GM18861 (cell line): ENCODE measurements around the gene C20orf96.

Experiments
- ATAC-seq: cut with Tn5 transposase; IDR thresholded peaks from one replicate; pipeline ENCODE4 v1.9.1; 2021; ENCODE audit not compliant: unreplicated experiment

The C20orf96 gene

DNA sequence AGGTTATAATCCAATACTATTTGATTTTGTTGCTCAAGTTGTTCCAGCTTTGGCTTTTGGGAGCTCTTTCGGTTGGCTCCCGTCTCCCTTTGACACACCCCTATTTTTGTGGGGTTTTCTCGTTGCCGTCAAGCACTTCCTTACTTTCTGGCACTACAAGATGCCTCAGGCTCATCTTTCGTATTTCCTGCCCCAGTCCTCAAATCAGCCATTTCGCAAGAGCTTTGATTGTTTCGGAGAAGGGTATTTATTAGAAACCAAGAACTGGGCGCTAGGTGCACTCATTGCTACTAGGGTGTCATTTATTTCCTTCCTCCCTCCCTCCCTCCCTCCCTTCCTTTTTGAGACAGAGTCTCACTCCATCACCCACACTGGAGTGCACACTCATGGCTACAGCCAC is 21.5 kb upstream of the C20orf96 start:
- ATAC-seq: no peak

DNA sequence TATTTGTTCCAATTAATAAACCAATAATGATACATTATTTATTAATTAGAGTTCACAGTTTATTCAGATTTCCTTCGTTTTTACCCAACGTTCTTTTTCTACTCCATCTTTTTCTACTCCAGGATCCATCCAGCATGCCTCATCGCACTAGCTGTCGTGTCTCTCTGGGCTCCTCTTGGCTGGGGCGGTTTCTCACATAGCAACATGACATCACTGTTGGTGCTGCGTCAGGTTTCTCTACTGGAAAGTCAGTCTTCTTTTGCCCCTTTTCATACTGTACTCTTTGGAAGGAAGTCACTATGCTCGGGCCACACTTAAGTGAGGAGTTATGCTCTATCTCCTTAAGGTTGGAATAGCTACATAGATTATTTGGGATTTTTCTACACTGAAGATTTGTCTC is 21.1 kb upstream of the C20orf96 start:
- no peak for ATAC-seq

DNA sequence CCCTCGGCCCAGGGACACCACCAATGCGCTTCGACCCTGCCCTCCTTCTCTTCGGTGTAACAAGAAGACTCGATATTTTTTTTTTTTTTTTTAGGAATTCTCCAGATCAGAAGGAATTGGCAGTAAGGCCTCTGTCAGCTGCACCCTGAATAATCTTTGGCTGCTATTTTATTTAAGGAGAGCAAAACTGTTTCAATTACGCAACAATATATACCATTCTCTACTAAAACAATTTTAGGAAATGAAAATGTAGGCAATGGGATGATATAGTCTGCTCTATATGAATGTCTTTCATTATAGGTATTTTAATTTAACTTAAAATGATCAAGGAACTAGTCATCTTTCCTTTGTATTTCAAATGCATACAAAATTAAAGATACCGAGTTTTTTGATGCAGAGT is 20.1 kb upstream of the C20orf96 start:
- no peak for ATAC-seq

- ATAC-seq: peak; percentile 95
These were observed 19.5 kb upstream of the C20orf96 start for GRCh38 chr20:309841-310644.

DNA sequence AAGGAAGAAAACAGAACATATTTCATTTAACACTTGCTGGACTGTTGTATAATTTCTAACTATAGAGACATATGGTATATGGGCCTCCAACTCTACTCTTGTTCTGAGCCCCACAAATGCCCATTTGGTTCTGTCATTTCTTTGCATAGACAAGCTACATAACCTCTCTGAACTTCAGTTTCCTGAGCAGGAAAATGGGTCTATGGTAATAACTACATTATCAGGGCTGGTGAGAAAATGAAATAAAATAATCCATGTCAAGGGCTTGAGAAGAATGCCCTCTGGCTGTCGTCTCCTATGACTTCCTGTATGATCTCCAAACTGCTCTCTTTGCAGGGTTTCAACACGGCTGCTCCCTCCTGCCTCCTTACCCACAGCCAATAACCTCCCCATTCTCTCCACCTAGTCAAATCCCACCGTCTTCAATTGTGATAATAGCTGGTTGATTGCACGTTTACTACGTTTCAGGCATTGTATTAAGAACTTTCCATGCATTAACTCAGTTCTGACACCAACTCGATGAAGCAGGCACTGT is 18.8 kb upstream of the C20orf96 start:
- ATAC-seq: no peak

- no peak for ATAC-seq
These were observed 18.0 kb upstream of the C20orf96 start for GRCh38 chr20:308427-309038.

DNA sequence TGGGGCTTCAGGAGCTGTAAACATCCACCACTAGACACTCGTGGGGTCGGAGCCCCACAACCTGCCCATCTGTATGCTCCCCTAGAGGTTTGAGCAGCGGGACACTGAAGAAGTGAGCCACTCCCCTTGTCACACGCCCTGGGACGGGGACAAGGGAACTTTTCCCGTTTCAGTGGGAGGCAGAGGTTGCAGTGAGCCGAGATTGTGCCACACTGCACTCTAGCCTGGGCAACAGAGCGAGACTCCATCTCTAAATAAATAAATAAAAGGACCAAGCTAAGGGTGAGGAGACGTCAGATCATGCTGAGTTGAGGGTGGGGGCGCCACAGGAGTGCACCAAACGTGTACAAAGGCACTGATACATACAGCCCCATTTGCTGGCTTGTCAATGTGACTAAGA is 15.2 kb upstream of the C20orf96 start:
- ATAC-seq: no peak

- no peak for ATAC-seq
These were observed 11.6 kb upstream of the C20orf96 start for GRCh38 chr20:301886-302848.

DNA sequence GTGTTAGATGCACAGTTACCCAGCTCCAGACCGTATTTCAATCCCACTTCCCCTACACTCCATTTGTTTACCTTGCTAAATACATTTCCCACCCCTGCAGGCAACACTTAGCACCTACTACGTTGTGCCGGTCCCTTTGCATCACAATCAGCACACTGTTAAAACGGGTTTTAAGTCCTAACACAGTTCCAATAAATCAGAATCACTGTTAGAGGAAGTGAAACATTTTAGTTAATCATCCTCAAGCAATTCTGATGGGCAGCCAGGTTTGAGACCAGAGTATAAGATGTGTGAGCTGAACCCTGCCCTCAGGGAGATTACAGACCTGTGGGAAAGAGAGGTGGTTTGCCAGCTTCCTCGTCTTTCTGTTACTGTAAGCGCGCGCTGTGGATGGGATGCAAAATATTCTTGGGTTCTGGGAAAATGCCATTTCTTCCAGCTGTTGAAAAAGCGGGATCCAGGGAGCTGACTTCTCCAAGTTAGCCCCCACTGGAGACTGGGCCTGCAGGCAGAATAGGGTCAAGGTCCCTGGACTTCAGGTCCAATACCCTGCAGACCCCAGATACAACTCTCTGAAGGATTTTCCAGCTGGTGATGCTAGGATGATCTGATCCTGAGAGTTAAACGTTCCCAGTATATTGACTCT is 9.9 kb upstream of the C20orf96 start:
- no peak for ATAC-seq

DNA sequence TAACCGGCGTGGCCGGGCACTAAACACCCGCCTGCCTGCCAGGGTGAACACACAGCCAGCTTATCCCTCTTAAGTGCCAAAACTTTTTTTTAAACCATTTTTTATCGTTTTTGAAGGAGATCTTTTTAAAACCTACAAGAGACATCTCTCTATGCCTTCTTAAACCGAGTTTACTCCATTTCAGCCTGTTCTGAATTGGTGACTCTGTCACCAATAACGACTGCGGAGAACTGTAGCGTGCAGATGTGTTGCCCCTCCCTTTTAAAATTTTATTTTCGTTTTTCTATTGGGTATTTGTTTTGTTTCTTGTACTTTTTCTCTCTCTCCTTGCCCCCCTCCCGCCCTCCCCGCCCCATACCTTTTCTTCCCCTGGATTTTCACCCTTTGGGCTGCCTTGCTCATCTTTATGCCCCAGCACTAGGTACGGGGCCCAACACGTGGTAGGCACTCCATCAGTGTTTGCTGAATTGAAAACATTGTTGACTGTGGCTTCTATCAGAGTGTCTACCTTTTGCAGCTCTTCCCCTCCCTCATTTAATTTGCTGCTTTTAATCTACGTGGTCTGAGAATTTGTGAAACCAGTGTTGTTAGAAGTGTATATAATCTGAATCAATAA is 8.3 kb upstream of the C20orf96 start:
- ATAC-seq: no peak

DNA sequence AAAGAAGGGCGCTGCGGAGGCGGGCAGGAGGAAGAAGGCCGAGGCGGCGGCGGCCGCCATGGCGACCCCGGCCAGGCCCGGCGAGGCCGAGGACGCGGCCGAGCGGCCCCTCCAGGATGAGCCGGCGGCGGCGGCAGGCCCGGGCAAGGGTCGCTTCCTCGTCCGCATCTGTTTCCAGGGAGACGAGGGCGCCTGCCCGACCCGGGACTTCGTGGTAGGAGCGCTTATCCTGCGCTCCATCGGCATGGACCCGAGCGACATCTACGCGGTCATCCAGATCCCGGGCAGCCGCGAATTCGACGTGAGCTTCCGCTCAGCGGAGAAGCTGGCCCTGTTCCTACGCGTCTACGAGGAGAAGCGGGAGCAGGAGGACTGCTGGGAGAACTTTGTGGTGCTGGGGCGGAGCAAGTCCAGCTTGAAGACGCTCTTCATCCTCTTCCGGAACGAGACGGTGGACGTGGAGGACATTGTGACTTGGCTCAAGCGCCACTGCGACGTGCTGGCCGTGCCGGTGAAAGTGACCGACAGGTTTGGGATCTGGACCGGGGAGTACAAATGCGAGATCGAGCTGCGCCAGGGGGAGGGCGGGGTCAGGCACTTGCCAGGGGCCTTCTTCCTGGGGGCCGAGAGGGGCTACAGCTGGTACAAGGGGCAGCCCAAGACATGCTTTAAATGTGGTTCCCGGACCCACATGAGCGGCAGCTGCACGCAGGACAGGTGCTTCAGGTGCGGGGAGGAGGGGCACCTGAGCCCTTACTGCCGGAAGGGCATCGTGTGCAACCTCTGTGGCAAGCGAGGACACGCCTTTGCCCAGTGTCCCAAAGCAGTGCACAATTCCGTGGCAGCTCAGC is 7.6 kb upstream of the C20orf96 start:
- ATAC-seq: peak; percentile 15

DNA sequence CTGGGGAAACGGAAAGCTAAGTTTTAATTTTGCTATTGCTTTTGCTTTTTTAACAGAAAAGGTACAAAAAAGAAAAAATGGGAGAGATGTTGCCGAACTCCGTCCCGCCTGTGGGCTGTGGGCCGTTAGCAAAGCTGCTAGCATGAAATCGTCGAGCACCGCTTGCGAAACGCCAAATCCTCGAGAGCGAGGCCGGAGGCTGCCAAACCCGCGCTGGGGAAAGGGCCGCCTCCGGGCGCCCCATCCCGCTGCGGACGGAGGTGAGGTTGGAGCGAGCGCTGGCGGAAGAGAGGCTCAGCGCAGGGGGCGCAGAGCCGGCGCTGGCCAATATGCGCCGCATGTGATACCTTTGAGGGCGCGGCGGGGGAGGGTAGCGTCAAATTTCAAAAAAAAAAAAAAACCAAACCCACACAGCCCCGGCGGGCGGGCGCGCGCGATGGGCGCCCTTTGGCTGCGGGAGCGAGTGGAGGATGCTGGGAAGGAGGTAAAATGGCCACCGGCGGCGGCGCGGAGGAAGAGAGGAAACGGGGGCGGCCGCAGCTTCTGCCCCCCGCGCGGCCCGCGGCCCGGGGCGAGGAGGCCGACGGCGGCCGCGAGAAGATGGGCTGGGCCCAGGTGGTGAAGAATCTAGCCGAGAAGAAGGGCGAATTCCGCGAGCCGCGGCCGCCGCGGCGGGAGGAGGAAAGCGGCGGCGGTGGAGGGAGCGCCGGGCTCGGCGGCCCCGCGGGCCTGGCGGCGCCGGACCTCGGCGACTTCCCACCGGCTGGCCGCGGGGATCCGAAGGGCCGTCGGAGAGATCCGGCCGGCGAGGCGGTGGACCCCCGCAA is 6.8 kb upstream of the C20orf96 start, which contains the start of gene ZCCHC3:
TSS of gene ZCCHC3 (plus strand) at position 473 of the 827 bp plus-strand sequence. CDS start at position 490, 17 bp downstream.
- ATAC-seq: peak; percentile 67

GRCh38 chr20:295804-296203 is 5.3 kb upstream of the C20orf96 start:
- no peak for ATAC-seq

DNA sequence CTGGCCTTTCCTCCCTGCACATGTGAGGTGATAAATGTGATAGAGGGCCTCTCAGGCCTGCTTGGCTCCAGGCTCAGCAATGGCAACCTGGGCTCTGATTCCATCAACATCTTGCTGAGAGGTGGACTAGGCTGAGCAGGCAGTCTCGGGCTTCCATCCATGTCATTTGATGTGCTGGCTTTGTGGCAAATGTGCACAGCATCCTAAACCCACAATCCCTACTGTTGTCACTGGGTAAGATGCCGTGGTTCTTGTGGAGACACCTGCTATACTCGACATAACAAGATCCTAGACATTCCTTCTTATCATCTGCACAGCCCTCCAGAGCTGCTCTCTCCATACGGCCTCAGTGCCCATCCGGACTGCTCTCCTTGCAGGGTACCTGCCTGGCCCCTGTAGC is 4.1 kb upstream of the C20orf96 start:
- no peak for ATAC-seq

DNA sequence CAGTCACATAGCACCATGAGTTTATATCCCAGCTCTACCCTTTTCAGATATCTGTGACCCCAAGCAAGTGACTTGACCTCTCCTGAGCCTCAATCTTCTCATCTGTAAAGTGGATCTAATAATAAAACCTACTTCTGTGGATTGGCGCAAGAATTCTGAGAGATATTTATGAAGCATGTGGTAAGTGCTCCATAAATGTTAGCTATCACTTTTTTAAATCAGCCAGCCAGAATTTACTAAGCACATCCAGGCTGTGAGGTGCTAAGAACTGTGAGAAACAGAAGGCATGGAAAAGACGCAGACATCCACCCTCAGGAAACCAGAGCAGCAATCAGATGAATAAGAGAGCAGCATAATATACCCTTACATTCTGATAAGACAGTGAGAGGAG is 862 bp downstream of the C20orf96 start:
- no peak for ATAC-seq

DNA sequence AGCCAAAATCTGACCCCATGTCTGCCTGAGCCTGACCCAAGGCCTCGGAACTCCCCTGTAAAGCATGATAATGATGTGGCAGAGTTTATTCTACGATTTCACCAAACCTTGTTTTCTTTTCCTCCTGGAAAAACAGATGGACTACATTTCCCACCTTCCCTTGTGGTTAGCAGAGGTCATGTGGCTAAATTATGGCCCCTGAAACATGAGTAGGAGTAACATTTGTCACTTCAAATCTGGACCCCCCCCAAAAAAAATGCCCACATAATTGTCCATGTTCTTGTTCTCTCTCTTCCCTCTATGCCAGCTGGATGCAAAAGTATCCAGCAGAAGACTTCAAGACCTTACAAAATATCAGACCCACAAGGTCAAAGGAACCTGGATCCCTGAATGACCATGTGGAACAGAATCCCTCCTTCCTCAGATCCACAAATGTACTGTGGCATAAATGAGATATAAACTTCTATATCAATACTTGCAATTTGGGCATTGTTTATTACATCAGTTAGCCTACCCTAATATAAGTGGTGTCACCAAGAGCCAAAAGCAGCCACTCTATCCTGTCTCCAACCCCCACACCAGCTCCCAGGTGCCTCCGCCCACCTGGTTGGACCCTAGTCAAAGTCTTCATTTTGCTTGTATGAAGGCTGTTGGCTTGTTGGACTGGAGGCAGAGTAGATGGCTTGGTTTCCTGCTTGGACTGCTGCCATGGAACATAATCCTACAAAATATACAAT is 1.4 kb downstream of the C20orf96 start:
- ATAC-seq: no peak

DNA sequence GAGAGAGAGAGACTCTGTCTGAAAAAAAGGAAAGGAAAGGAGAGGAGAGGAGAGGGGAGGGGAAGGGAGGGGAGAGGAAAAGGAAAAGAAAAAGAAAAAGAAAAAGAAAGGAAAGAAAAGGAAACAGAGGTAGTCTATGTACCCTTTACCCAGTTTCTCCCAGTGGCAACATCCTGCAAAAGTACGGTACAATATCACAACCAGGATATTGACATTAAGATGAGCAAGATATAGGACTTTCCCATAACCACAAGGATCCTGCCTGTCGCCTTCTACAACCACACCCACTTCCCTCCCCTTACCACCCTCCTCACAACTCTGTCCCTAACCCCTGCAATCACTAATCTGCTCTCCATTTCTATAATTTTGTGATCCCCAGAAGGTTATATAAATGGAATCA is 4.0 kb downstream of the C20orf96 start:
- ATAC-seq: no peak

GRCh38 chr20:284172-284571 is 6.4 kb downstream of the C20orf96 start:
- ATAC-seq: no peak
